HG03354 (cell line): ENCODE data around the gene ERP44.

Experiments used
- ATAC-seq: cut with Tn5 transposase; IDR thresholded peaks from one replicate; pipeline ENCODE4 v1.9.1; 2021; ENCODE audit warnings: mild to moderate bottlenecking; ENCODE audit not compliant: unreplicated experiment, poor library complexity, severe bottlenecking

Gene ERP44

DNA sequence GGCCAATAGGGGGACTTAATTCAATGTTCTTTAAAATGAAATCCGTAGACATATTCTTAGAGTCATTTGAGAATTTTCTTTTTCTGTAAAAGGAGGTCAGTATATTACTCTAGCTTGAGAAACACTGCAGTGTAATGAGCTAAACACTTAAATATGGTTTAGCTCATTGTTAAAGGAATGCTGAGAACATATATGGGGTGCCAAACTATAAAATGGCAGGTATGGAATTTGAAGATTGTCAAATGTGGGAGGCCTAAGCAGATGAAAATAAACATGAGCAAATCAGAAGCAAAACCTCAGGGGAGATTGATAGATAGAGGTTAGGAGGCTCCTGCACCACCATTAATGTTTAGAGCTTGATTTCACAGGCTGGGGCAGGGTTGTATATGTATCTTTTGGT, 134.5 kb downstream of the ERP44 start:
- no peak for ATAC-seq

DNA sequence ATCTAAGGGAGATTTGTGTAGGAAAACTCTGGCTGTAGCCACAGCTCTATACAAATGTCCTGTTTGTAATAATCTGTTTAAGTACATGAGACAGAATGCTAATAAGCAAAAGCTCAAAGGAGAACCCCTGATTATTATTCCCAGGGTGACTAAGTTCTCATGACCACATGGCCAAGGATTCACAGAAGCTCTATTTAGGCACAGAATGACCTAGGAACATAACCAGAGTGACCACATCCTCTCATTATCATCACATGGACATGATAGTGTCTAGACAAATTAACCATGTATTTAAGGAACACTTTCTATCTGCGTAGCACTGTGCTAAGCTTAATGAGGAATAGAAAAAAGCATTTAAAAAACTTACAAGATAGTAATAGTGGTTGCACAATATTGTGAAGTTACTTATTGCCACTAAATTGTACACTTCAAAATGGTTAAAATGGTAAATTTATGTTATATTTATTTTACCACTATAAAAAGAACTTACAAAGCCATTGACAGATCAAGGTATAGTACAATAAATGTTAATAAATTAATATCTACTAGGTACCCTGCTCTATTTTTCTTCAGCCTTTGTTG, 136.0 kb downstream of the ERP44 start:
- no peak for ATAC-seq

DNA sequence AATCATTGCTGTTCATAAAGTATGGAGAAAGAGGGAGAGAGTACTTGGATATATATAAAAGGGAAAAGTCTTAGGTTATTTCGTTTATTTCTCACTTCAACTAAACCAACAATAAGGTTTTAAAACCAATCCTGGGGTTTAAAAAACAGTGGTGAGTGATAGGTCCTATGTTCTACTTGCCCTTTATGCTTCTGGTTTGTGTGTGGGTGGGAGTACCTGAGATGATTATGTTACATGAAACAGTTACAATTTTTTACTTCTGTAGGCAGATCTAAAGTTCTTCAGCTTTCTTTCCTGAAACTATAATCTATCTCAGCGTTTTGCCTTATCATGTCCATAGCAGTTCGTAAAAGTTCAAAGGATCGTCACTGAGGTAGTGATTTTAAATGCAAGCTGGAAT, 143.2 kb downstream of the ERP44 start:
- no peak for ATAC-seq

DNA sequence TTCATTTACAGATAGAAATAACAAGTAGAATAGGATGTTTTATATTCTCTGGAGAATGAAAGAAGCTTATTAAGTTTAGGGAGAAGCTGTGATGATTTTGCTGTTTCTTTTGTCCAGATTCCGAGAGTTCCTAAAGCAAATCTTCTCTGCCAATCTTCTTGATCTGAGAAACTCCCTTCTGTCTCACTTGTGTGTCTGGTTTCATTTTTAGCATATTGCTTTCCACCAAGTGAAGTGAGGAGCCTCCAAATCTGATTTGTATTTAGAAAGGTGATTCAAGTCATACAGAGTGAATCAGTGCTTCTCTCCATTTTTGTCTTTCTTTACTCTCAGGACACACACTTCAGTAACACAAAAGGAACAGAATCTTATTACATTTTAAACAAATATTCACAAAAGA, 144.0 kb downstream of the ERP44 start:
- ATAC-seq = no peak

DNA sequence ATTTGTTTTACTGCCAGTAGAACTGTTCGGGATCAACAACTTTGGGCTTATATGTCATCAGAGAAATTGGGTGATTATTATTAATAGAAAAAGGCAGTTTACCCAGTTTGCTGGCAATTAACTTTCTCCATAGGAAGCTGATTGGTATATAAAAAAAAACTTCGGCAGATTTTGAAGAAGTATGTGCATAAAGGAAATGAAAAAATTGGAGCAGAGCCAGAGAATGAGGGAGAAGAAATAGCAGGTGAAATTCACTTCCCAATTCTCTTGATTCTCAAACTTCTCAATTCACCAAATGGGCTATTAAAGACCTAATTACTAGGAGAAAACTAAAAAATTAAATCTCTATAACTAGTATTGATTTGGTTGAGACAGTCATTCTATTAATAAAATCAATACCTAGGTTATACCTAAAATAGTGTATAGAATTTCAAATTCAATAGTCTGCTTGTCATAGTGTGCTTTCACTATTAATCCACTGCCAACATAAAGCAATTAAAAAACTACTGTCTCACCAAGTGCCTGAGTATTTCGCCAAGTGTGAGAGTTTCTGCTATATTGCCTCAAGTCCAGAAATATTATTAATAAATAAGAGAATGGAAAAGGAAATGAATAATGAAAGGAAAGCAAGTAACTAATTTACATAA, 144.8 kb downstream of the ERP44 start:
- ATAC-seq = no peak

DNA sequence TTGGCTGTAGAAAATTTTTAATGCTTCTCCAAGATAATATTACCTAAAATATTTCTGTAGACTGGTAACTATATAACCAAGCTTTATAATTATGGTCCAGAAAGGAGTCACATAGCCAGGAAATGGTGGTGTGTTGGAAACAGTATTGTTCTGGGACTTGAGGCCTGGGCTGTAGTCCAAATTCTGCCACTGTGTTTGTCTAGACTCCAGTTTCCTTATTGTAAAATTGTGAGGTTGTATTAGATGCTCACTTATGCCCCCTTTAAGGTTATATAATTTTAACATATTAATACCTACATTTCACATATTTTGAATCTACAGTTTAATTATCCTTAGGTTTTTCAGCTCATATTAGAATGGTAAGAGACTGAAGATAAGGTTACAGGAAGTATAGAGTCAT, 149.9 kb downstream of the ERP44 start:
- ATAC-seq = no peak

DNA sequence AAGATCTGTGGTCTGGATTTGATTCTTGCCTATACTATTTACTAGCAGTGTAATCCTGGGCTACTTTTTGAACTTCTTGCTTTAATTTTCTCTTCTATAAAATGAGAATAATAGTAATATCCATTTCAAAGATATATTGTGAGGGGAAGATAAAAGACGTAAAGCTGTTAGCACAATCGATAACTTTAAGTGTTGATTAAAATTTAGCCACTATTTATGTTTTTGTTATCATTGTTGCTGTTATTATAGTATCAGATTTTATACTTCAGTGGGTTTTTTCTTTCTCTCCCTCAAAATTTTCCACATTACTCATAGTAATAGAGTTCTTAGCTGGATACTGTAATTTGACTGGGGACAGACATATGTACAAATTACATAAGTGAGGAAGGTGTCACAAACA, 150.3 kb downstream of the ERP44 start:
- no peak for ATAC-seq

DNA sequence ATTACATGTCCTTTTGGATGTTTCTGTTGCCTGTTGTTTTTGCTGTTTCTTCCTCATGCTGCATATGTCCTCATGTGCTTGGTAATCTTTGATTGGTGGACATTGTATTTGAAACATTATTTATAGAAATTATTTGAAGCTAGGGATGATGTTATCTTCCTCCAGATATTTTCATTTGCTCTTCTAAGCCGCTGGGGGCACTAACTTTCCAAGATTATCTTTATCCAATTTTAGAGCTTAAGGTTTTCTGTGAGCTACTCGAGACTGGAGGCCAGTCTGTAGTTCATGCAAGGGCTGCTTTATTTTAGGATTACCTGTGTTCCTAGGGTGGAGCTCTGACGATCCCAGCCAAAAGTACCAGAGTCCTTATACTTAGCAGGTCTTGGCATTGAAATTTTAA, 151.4 kb downstream of the ERP44 start:
- ATAC-seq = no peak

DNA sequence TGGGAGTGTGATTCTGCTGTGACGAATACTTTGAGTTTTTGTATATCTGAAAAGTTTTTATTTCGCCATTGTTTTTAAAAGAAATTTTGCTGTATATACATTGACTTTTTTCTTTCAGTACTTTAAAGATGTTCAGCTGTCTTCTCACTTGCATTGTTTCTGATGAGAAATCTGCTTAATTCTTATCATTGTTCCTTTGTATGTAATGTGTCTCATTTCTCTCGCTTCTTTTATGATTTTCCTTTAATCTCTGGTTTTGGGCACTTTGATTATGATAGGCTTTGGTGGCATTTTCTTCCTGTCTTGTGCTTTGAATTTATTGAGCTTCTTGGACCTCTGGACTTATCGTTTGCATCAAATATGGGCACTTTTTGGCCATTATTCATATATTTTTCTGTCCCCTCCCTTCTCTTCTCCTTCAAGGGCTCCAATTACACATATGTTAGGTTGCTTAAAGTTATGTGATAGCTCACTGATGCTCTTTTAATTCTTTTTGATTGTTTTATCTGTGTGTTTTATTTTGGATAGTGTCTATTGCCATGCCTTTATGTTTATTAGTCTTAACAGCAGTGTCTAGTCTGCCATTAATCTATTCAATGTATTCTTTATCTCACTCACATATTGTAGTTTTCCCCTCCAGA, 161.7 kb downstream of the ERP44 start:
- ATAC-seq = no peak

DNA sequence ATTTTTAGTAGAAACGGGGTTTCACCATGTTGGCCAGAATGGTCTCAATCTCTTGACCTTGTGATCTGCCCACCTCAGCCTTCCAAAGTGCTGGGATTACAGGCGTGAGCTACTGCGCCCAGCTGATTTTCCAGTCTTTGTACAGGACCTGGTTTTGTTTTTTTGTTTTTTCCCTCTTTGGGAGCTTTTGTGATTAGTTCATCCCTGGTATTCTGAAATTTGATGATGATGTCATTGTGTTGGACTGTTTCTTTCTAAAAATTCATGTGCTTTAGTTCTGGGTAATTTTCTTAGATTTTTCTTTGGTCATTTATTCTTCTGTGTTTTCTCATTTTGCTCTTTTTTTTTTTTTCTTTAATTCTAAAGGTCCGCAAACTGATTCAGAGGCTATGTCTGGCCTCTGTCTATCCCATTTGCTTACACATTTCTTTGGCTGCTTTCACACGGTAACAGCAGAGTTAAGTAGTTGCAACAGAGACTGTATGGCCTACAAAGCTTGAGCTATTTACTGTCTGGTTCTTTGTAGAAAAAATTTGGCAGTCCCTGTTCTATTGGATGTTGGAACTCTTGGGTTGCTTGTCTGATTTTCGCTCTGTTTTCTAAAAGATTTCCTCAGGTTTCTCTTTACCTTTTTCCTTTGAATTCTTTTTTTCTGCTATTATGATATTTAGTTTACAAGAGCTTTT, 167.5 kb downstream of the ERP44 start:
- ATAC-seq = no peak

DNA sequence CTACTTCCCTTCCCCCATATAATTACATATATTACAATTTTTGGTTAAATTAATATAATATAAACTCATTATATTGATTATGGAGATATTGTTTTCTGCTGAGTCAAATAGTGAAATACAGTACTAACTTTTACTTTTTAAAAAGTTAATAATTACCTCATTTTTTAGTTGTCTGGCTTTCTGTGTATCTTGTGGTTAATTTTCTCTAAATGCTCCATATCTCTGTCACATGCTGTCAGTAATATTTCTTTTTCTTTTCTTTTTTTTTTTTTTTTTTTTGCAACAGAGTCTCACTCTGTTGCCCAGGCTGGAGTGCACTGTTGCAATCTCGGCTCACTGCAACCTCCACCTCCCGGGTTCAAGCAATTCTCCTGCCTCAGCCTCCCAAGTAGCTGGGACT, 169.1 kb downstream of the ERP44 start:
- ATAC-seq = no peak
